CD4-positive, alpha-beta T cell (primary cell): Measurements from ENCODE around the gene FOXJ2. TPM values are rescaled to one million over a fixed set of nuclear protein-coding genes. Genes with fewer than 3 reads are reported as not detected.

Source experiments
- ATAC-seq: fragments of 200-7000 bp; cut with Tn5 transposase; one replicate; pipeline ENCODE4 v1.10.0; 2022; ENCODE audit warnings: mild to moderate bottlenecking; ENCODE audit not compliant: poor library complexity
- CTCF ChIA-PET: fragments of 350-600 bp; sonication (Branson Sonifier 250); formaldehyde crosslinking; loops from one replicate; lab custom pipeline; 2021; ENCODE audit warnings: antibody characterized with exemption, inconsistent platforms; lab: Charles Lee
- POLR2A ChIA-PET: fragments of 350-600 bp; sonication (Branson Sonifier 250); formaldehyde crosslinking; loops from one replicate; lab custom pipeline; 2021; ENCODE audit warnings: antibody characterized with exemption, inconsistent platforms; lab: Charles Lee
- DNase-seq, 14 experiments: peaks; one replicate each; pipeline ENCODE4 v3.0.0-alpha.2; 2013 to 2020; ENCODE audit warnings: mixed read lengths in 2 of 14
- H3K27ac ChIP-seq, 2 donors: one replicate each; pipeline versions ENCODE4 v1.5.1 to v1.7.0; 2013; ENCODE audit warnings: low read length in 2 of 2, low read depth in 1 of 2, mild to moderate bottlenecking in 1 of 2
- H3K27me3 ChIP-seq, 2 experiments: 1 replicate in 1 of 2; 2 replicates in 1 of 2; pipeline versions ENCODE4 v1.6.1 to v1.7.0; 2013; ENCODE audit warnings: low read length in 2 of 2, control low read depth in 1 of 2, mild to moderate bottlenecking in 1 of 2, moderate library complexity in 1 of 2; ENCODE audit not compliant: insufficient read depth in 2 of 2, control insufficient read depth in 1 of 2
- H3K36me3 ChIP-seq: one replicate; pipeline ENCODE4 v1.6.1; 2013; ENCODE audit warnings: low read length, control low read depth; ENCODE audit not compliant: insufficient read depth
- H3K4me1 ChIP-seq: one replicate; pipeline ENCODE4 v1.6.1; 2013; ENCODE audit warnings: low read length, control low read depth; ENCODE audit not compliant: insufficient read depth
- H3K4me3 ChIP-seq: one replicate; pipeline ENCODE4 v1.5.1; 2013; ENCODE audit warnings: mild to moderate bottlenecking, low read length, moderate library complexity
- H3K9me3 ChIP-seq, 2 experiments: 1 replicate in 1 of 2; 2 replicates in 1 of 2; pipeline versions ENCODE4 v1.6.1 to v1.7.0; 2013; ENCODE audit warnings: low read length in 2 of 2, mild to moderate bottlenecking in 2 of 2, control low read depth in 1 of 2, moderate library complexity in 1 of 2; ENCODE audit not compliant: control insufficient read depth in 1 of 2, insufficient read depth in 1 of 2
- H3K27ac Mint-ChIP-seq: one replicate; pipeline ENCODE4 v1.8.0; 2020; ENCODE audit warnings: mixed read lengths
- H3K27me3 Mint-ChIP-seq: one replicate; pipeline ENCODE4 v1.8.0; 2021; ENCODE audit warnings: mixed read lengths
- H3K36me3 Mint-ChIP-seq: one replicate; pipeline ENCODE4 v1.8.0; 2021; ENCODE audit warnings: low read depth, mixed read lengths
- H3K4me1 Mint-ChIP-seq: one replicate; pipeline ENCODE4 v1.8.0; 2021; ENCODE audit warnings: low read depth, mixed read lengths
- H3K4me3 Mint-ChIP-seq: one replicate; pipeline ENCODE4 v1.8.0; 2020; ENCODE audit warnings: mild to moderate bottlenecking, mixed read lengths
- H3K9me3 Mint-ChIP-seq: one replicate; pipeline ENCODE4 v1.8.0; 2020; ENCODE audit warnings: mixed read lengths
- intact Hi-C, 2 experiments: fragments of 100-400 bp; cut with DNase I in 1 of 2; cut with micrococcal nuclease in 1 of 2; formaldehyde crosslinking; loops; one replicate each; pipeline versions ENCODE4 v1.15.1 to v1.9.0; 2023 to 2025; cut with DNase I, micrococcal nuclease
- total RNA-seq, 174 experiments: library from RNA in 2 of 174; stranded (reverse) in 2 of 174; gene quantifications; one replicate each; pipeline ENCODE4 v1.2.3 and lab custom pipeline; 2021 to 2026
- TF ChIP-seq, protein P1 (sequence below): fragments of 200-600 bp; IDR thresholded peaks from one replicate; pipeline ENCODE4 v1.8.0; 2022; ENCODE audit warnings: antibody characterized with exemption, mild to moderate bottlenecking

FOXJ2 gene
- total RNA-seq, 2 experiments from 2014 or later: 36.3 to 38.5 TPM

DNA sequence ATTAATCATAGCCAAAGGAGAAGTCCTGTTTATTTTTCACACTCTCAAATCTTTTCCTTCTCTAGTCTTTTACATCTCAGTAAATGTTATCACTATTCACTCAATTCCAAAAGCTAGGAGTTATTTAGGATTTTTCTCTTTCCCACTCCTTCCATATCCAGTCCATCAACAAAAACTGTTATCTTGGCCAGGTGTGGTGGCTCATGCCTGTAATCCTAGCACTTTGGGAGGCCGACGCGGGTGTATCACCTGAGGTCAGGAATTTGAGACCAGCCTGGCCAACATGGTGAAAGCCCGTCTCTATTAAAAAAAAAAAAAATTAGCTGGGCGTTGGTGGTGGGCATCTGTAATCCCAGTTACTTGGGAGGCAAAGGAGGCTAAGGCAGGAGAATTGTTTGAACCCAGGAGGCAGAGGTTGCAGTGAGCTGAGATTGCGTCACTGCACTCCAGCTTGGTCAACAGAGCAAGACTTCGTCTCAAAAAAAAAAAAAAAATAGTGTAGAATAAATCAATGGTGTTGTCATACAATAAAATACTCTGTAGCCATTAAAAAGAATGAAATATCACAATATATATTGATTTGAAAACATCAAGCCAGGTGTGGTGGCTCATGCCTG is 46.6 kb upstream of the FOXJ2 start:
- Histone ChIP-seq H3K9me3 (no peaks in the 10 kb centered on the region), H3K36me3 (no peaks in the 10 kb centered on the region), H3K4me3 (no peak overlapping the region), H3K27ac (no peak overlapping the region), H3K27me3 (no peaks in the 10 kb centered on the region), H3K4me1 (peaks cover 32% of the 10 kb centered on the region)
- Mint-ChIP-seq H3K27me3 (no peaks in the 10 kb centered on the region), H3K4me1 (peaks cover 12% of the 10 kb centered on the region), H3K36me3 (no peaks in the 10 kb centered on the region), H3K4me3 (no peak overlapping the region), H3K27ac (no peak overlapping the region), H3K9me3 (no peaks in the 10 kb centered on the region)
- ATAC-seq (no peak), DNase-seq (no peak)
- TF ChIP-seq, protein P1, sequence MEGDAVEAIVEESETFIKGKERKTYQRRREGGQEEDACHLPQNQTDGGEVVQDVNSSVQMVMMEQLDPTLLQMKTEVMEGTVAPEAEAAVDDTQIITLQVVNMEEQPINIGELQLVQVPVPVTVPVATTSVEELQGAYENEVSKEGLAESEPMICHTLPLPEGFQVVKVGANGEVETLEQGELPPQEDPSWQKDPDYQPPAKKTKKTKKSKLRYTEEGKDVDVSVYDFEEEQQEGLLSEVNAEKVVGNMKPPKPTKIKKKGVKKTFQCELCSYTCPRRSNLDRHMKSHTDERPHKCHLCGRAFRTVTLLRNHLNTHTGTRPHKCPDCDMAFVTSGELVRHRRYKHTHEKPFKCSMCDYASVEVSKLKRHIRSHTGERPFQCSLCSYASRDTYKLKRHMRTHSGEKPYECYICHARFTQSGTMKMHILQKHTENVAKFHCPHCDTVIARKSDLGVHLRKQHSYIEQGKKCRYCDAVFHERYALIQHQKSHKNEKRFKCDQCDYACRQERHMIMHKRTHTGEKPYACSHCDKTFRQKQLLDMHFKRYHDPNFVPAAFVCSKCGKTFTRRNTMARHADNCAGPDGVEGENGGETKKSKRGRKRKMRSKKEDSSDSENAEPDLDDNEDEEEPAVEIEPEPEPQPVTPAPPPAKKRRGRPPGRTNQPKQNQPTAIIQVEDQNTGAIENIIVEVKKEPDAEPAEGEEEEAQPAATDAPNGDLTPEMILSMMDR: no peak
- ChIA-PET CTCF (interaction anchor here (1.0 to 2.2 kb wide), 2 partner anchors 9 to 16 kb away, joined by 4 to 5 read pairs; no protein-coding TSS in a partner anchor), POLR2A (interaction anchor here (0.8 to 2.3 kb wide), 4 partner anchors 15 to 50 kb away, joined by 3 to 7 read pairs (median 5); partner anchors contain the start of gene SLC2A3)
- intact Hi-C loops: no loop called here

DNA sequence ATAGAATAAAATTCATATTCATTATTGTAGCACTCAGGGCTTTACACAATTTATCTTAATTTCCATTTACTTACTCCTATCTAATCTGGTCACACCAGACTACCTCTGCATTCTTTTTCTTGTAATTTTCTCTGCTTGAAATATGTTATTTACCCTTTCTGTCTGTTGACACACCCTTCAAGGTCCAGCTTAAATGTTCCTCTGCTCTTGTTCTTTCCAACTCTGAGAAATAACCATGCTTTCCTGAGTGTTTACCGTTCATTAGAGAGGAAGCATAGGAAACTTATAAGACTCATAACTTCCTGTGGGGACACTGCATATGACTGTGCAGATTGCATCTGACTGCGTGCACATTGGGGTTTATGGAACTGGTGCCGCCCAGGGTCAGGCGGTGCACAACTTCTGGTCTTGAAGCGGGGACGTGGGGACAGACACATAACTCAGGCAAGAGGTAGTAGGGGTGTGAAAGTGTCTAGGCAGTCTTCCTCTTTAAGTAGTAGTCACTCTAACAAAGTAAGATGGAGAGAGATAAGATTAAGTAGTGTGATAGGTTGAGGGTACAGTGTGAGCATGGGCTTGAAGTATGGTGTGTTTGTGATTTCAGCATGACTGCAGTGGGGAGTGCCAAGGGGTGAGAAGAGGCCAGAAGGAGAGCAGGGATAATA is 42.6 kb upstream of the FOXJ2 start:
- H3K9me3 Mint-ChIP-seq: no peaks in the 10 kb centered on the region

DNA sequence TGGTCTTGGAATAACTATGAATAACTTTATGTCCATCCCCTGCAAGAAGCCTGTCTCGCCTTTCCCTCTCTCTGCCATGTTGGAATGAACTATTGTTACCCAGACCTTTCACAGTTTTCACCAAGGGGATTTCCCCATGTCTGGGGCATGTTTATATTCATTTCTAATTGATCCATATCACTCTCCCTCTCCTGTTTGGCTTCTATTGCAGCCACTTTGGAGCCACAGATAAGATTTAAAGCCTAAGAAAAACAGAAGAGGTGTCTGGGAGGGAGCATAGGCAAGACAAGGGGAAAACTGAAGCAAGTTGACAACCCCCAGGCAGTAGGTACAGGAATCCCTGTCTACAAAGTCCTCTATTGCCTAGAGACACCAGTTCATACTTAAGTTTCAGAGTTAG is 41.0 kb upstream of the FOXJ2 start:
- peak in 2 of 14 experiments; percentile 40 to 41 for DNase-seq
- ChIA-PET POLR2A (interaction anchor here (1.0 to 5.3 kb wide), 7 partner anchors 21 to 58 kb away, joined by 3 to 57 read pairs (median 6); partner anchors contain the start of gene SLC2A3), CTCF (interaction anchor here (0.9 to 1.6 kb wide), 5 partner anchors 19 to 185 kb away, joined by 3 to 11 read pairs (median 5); no protein-coding TSS in a partner anchor)
- Histone ChIP-seq H3K4me1 (peaks cover 45% of the 10 kb centered on the region), H3K36me3 (no peaks in the 10 kb centered on the region), H3K27me3 (no peaks in the 10 kb centered on the region), H3K27ac (no peak overlapping the region), H3K9me3 (no peaks in the 10 kb centered on the region), H3K4me3 (no peak overlapping the region)
- H3K4me3 Mint-ChIP-seq: no peak overlapping the region
- no peaks in the 10 kb centered on the region for H3K9me3 Mint-ChIP-seq
- no peak for ATAC-seq
- H3K27ac Mint-ChIP-seq: peak overlapping the region; percentile 60
- peaks cover 20% of the 10 kb centered on the region for H3K4me1 Mint-ChIP-seq
- no peaks in the 10 kb centered on the region for H3K36me3 Mint-ChIP-seq
- H3K27me3 Mint-ChIP-seq: no peaks in the 10 kb centered on the region
- intact Hi-C loops: loop anchor here (2.0 kb wide), 2 partner anchors 17 to 21 kb away; no protein-coding TSS in a partner anchor
- TF ChIP-seq, protein P1: no peak

More for the DNA sequence above, 42.6 kb upstream of the FOXJ2 start:
- TF ChIP-seq, protein P1: no peak
- Mint-ChIP-seq H3K27me3 (no peaks in the 10 kb centered on the region), H3K4me1 (peaks cover 20% of the 10 kb centered on the region), H3K36me3 (no peaks in the 10 kb centered on the region), H3K27ac (peak overlapping the region; percentile 78), H3K4me3 (peak overlapping the region; percentile 73)
- Histone ChIP-seq H3K9me3 (no peaks in the 10 kb centered on the region), H3K27me3 (no peaks in the 10 kb centered on the region), H3K27ac (peak overlapping the region; percentile 40 to 67), H3K36me3 (no peaks in the 10 kb centered on the region), H3K4me1 (peaks cover 43% of the 10 kb centered on the region), H3K4me3 (peak overlapping the region; percentile 19)
- ChIA-PET CTCF (interaction anchor here (0.6 to 2.6 kb wide), 4 partner anchors 21 to 57 kb away, joined by 3 to 14 read pairs (median 4); partner anchors contain the start of gene SLC2A3), POLR2A (interaction anchor here (0.7 to 1.3 kb wide), 6 partner anchors 19 to 76 kb away, joined by 3 to 7 read pairs (median 5); partner anchors contain the start of gene C3AR1)
- peak; percentile 25 to 85 (median 63) for DNase-seq
- intact Hi-C loops: loop anchor here (2.0 kb wide), 2 partner anchors 15 to 19 kb away; no protein-coding TSS in a partner anchor
- peak; percentile 86 for ATAC-seq
